Measurements from ENCODE around the gene FRA10AC1.
"Not testable (repeated sequence)": the region's sequence is repeated elsewhere in the genome, so short reads cannot be mapped to it uniquely, and the experiment has no call there.

FRA10AC1 gene

GRCh38 chr10:93703066-93703465 lies 674 bp upstream of the FRA10AC1 start:
- no peak for DNase-seq

GRCh38 chr10:93701866-93702209 lies 554 bp downstream of the FRA10AC1 start:
- DNase-seq, result peak; percentile 64

- DNase-seq, result no peak
These were observed 5.2 kb downstream of the FRA10AC1 start for GRCh38 chr10:93697207-93697606.

- DNase-seq, result not testable (repeated sequence)
These were observed 5.8 kb downstream of the FRA10AC1 start for GRCh38 chr10:93696582-93696981.

- DNase-seq, result no peak
These were observed 6.7 kb downstream of the FRA10AC1 start for GRCh38 chr10:93695740-93696139.

- DNase-seq, result no peak
These were observed 14.7 kb downstream of the FRA10AC1 start for GRCh38 chr10:93687737-93688136.

GRCh38 chr10:93680412-93681047 lies 21.9 kb downstream of the FRA10AC1 start:
- DNase-seq, result no peak

GRCh38 chr10:93678805-93679587 lies 23.4 kb downstream of the FRA10AC1 start:
- DNase-seq, result no peak

GRCh38 chr10:93678386-93678785 lies 24.0 kb downstream of the FRA10AC1 start:
- no peak for DNase-seq

- DNase-seq, result no peak
These were observed 28.6 kb downstream of the FRA10AC1 start for GRCh38 chr10:93673791-93674190.

- DNase-seq, result no peak
These were observed 29.5 kb downstream of the FRA10AC1 start for GRCh38 chr10:93672890-93673289.

GRCh38 chr10:93672022-93672678 lies 30.2 kb downstream of the FRA10AC1 start:
- DNase-seq, result no peak

- no peak for DNase-seq
These were observed 31.4 kb downstream of the FRA10AC1 start for GRCh38 chr10:93671042-93671441.

- no peak for DNase-seq
These were observed 32.0 kb downstream of the FRA10AC1 start for GRCh38 chr10:93670372-93670771.

- no peak for DNase-seq
These were observed 34.6 kb downstream of the FRA10AC1 start for GRCh38 chr10:93667795-93668194.

GRCh38 chr10:93666030-93666429 lies 36.4 kb downstream of the FRA10AC1 start:
- DNase-seq, result no peak

- no peak for DNase-seq
These were observed 44.6 kb downstream of the FRA10AC1 start for GRCh38 chr10:93657757-93658156.

GRCh38 chr10:93656155-93656554 lies 46.2 kb downstream of the FRA10AC1 start:
- no peak for DNase-seq

- no peak for DNase-seq
These were observed 48.2 kb downstream of the FRA10AC1 start for GRCh38 chr10:93654201-93654600.

- no peak for DNase-seq
These were observed 49.5 kb downstream of the FRA10AC1 start for GRCh38 chr10:93652857-93653256.

GRCh38 chr10:93639791-93640190 lies 62.6 kb downstream of the FRA10AC1 start:
- no peak for DNase-seq

- DNase-seq, result no peak
These were observed 71.5 kb downstream of the FRA10AC1 start for GRCh38 chr10:93630625-93631557.
